ENCODE measurements around the gene BMPR2. TPM values are rescaled to one million over a fixed set of nuclear protein-coding genes. Genes with fewer than 3 reads are reported as not detected.

The BMPR2 gene
- total RNA-seq, 1 experiment from 2014 or later = 12.8 TPM

GRCh38 chr2:202375609-202376408, at the start of gene BMPR2 (continued):
- TF ChIP-seq TCF7L2 (IDR thresholded peaks at IDR 0.05; ENCODE audit: borderline replicate concordance, extremely low read depth, insufficient read depth, insufficient read length) (peak; percentile 12), YY1 (IDR thresholded peaks at IDR 0.05; ENCODE audit: extremely low read depth, insufficient replicate concordance, low read depth, low read length) (peak; percentile 82), FOSL1 (IDR thresholded peaks at IDR 0.05; ENCODE audit: low read depth) (no peak), ZFX (IDR thresholded peaks at IDR 0.05) (no peak), MAX (IDR thresholded peaks at IDR 0.05) (peak; percentile 50; the same call in 1 of the 2 replicates)

GRCh38 chr2:202327858-202328257, 48.3 kb upstream of the BMPR2 start:
- RAD21 ChIA-PET (ENCODE audit: low non-redundant PET in 1 of 2, low total read pairs in 2 of 2, uncharacterized antibody in 2 of 2, unreplicated experiment in 2 of 2) = no interaction called here
- no peaks in the 10 kb centered on the region for H3K9me3 ChIP-seq (ENCODE audit: control insufficient read depth in 1 of 2, insufficient read depth in 1 of 2, low read depth in 1 of 2, low read length in 2 of 2)
- no peak for ATAC-seq
- BruUV-seq (replicated peaks) = no TSS peak
- no peak overlapping the region for H3K27ac ChIP-seq (ENCODE audit: low read depth, low read length)
- H3K27me3 ChIP-seq (ENCODE audit: insufficient read depth, low read length) = no peaks in the 10 kb centered on the region
- intact Hi-C loops (cut with micrococcal nuclease) = no loop called here
- no peaks in the 10 kb centered on the region for H3K79me2 ChIP-seq (ENCODE audit: insufficient read depth, low read length)
- no peak overlapping the region for H3K4me2 ChIP-seq (ENCODE audit: low read length)
- no peaks in the 10 kb centered on the region for H4K20me1 ChIP-seq (ENCODE audit: insufficient read depth)
- H3K4me3 ChIP-seq (replicated peaks in 1 of 2; ENCODE audit: low read depth in 1 of 2, low read length in 2 of 2) = no peak overlapping the region
- H3K4me1 ChIP-seq (ENCODE audit: control insufficient read depth in 1 of 2, insufficient read depth in 2 of 2, low read length in 2 of 2) = no peaks in the 10 kb centered on the region
- H3K36me3 ChIP-seq (ENCODE audit: control insufficient read depth in 1 of 2, insufficient read depth in 2 of 2, low read length in 2 of 2) = no peaks in the 10 kb centered on the region
- POLR2A ChIA-PET = no interaction called here
- H3K9ac ChIP-seq (ENCODE audit: low read length) = no peak overlapping the region
- H2AFZ ChIP-seq (ENCODE audit: low read depth, low read length, poor library complexity, severe bottlenecking) = no peak overlapping the region
- no peak for TF ChIP-seq JUND (IDR thresholded peaks at IDR 0.05)
- no peak for DNase-seq (ENCODE audit: low read depth, low spot score)
- CTCF ChIA-PET = no interaction called here
- H3K9me2 ChIP-seq (ENCODE audit: insufficient read depth) = no peaks in the 10 kb centered on the region; the same call in 1 of the 2 replicates

- ATAC-seq (no peak), DNase-seq (ENCODE audit: low read depth, low spot score) (no peak)
- Histone ChIP-seq H3K9me2 (ENCODE audit: insufficient read depth) (no peaks in the 10 kb centered on the region), H3K36me3 (ENCODE audit: control insufficient read depth in 1 of 2, insufficient read depth in 2 of 2, low read length in 2 of 2) (no peaks in the 10 kb centered on the region), H2AFZ (ENCODE audit: low read depth, low read length, poor library complexity, severe bottlenecking) (no peak overlapping the region), H4K20me1 (ENCODE audit: insufficient read depth) (no peaks in the 10 kb centered on the region), H3K9me3 (ENCODE audit: control insufficient read depth in 1 of 2, insufficient read depth in 1 of 2, low read depth in 1 of 2, low read length in 2 of 2) (no peaks in the 10 kb centered on the region), H3K9ac (ENCODE audit: low read length) (no peak overlapping the region), H3K4me3 (replicated peaks in 1 of 2; ENCODE audit: low read depth in 1 of 2, low read length in 2 of 2) (no peak overlapping the region), H3K4me1 (ENCODE audit: control insufficient read depth in 1 of 2, insufficient read depth in 2 of 2, low read length in 2 of 2) (no peaks in the 10 kb centered on the region), H3K27ac (ENCODE audit: low read depth, low read length) (no peak overlapping the region), H3K79me2 (ENCODE audit: insufficient read depth, low read length) (no peaks in the 10 kb centered on the region), H3K4me2 (ENCODE audit: low read length) (no peak overlapping the region), H3K27me3 (ENCODE audit: insufficient read depth, low read length) (no peaks in the 10 kb centered on the region)
- ChIA-PET POLR2A (no interaction called here), RAD21 (ENCODE audit: low non-redundant PET in 1 of 2, low total read pairs in 2 of 2, uncharacterized antibody in 2 of 2, unreplicated experiment in 2 of 2) (no interaction called here), CTCF (no interaction called here)
- TF ChIP-seq ATF3 (IDR thresholded peaks at IDR 0.05) (no peak), ELF1 (IDR thresholded peaks at IDR 0.05; ENCODE audit: borderline replicate concordance, low read depth) (no peak), POLR2A (IDR thresholded peaks at IDR 0.05; ENCODE audit: borderline replicate concordance, extremely low read depth, insufficient read depth, insufficient read length) (no peak), EGR1 (IDR thresholded peaks at IDR 0.05; ENCODE audit: low read depth) (no peak)
- BruUV-seq (replicated peaks) = no TSS peak
- intact Hi-C loops (cut with micrococcal nuclease) = no loop called here
Observed at GRCh38 chr2:202335791-202336467, 40.2 kb upstream of the BMPR2 start.

All from HCT116 (cell line).